Endodermal cell (in vitro differentiated cells): ENCODE measurements around the gene REG4. TPM values are rescaled to one million over a fixed set of nuclear protein-coding genes. Genes with fewer than 3 reads are reported as not detected.
"Not testable (repeated sequence)": the region's sequence is repeated elsewhere in the genome, so short reads cannot be mapped to it uniquely, and the experiment has no call there.

Experiments
- DNase-seq: peaks from one replicate; pipeline ENCODE4 v3.0.0-alpha.2; 2017
- H3K27ac ChIP-seq: 2 replicates; pipeline ENCODE4 v1.5.1; 2013; ENCODE audit warnings: mild to moderate bottlenecking, low read depth, low read length, moderate library complexity
- H3K27me3 ChIP-seq: 2 replicates; pipeline ENCODE4 v1.6.1; 2013; ENCODE audit warnings: mild to moderate bottlenecking, low read length, moderate library complexity; ENCODE audit not compliant: insufficient read depth, control insufficient read depth, poor library complexity, severe bottlenecking
- H3K36me3 ChIP-seq: 2 replicates; pipeline ENCODE4 v1.7.0; 2013; ENCODE audit warnings: mild to moderate bottlenecking, low read length, moderate library complexity; ENCODE audit not compliant: control insufficient read depth, insufficient read depth
- H3K4me1 ChIP-seq: one replicate; pipeline ENCODE4 v1.7.0; 2013; ENCODE audit warnings: low read length; ENCODE audit not compliant: control insufficient read depth, insufficient read depth
- H3K4me3 ChIP-seq: 2 replicates; pipeline ENCODE4 v1.5.1; 2013; ENCODE audit warnings: mild to moderate bottlenecking, low read length, moderate library complexity
- H3K9ac ChIP-seq: 2 replicates; pipeline ENCODE4 v1.6.1; 2013; ENCODE audit warnings: mild to moderate bottlenecking, low read length, moderate library complexity; ENCODE audit not compliant: poor library complexity, severe bottlenecking; ENCODE audit errors: extremely low read depth
- H3K9me3 ChIP-seq: 2 replicates; pipeline ENCODE4 v1.6.1; 2013; ENCODE audit warnings: mild to moderate bottlenecking, low read length, moderate library complexity; ENCODE audit not compliant: control insufficient read depth
- H3K27ac Mint-ChIP-seq: 2 replicates; pipeline ENCODE4 v1.8.0; 2020; ENCODE audit warnings: mixed read lengths
- H3K27me3 Mint-ChIP-seq: 2 replicates; pipeline ENCODE4 v1.8.0; 2021; ENCODE audit warnings: mild to moderate bottlenecking, mixed read lengths; ENCODE audit not compliant: insufficient read depth
- H3K36me3 Mint-ChIP-seq: 2 replicates; pipeline ENCODE4 v1.8.0; 2020; ENCODE audit warnings: low read depth, mixed read lengths
- H3K4me1 Mint-ChIP-seq: 2 replicates; pipeline ENCODE4 v1.8.0; 2020; ENCODE audit warnings: mixed read lengths
- H3K4me3 Mint-ChIP-seq: 2 replicates; pipeline ENCODE4 v1.8.0; 2020; ENCODE audit warnings: mild to moderate bottlenecking, moderate library complexity, mixed read lengths
- H3K9me3 Mint-ChIP-seq: 2 replicates; pipeline ENCODE4 v1.8.0; 2020; ENCODE audit warnings: mild to moderate bottlenecking, mixed read lengths
- CTCF ChIP-seq: fragments of 200-600 bp; sonication (generic); conservative IDR thresholded peaks from 2 replicates; pipeline ENCODE4 v1.5.0; 2021; ENCODE audit warnings: antibody characterized with exemption, mild to moderate bottlenecking
- WGBS, 2 experiments: methylation state at CpG; one replicate each; pipeline versions ENCODE4 v1.1.5 to v1.1.7; 2013; ENCODE audit warnings: missing lambda C conversion rate in 2 of 2, mixed read lengths in 1 of 2; ENCODE audit not compliant: insufficient coverage in 1 of 2, insufficient read length in 1 of 2; 5-methylcytosine and 5-hydroxymethylcytosine counted together
- total RNA-seq, 2 donors: library from RNA; stranded (reverse); fragmentation: NEBNext Ultra II Directional in 1 of 2; extraction: Animal tissue kit (Norgen Biotek cat#: 25700) in 1 of 2; gene quantifications; 2 replicates in 1 of 2; 3 replicates in 1 of 2; pipeline ENCODE4 v1.2.1, GENCODE V29; 2021

REG4 gene
- total RNA-seq, 2 donors from 2014 or later = not detected

GRCh38 chr1:119791377-119791776, 19.9 kb downstream of the REG4 start:
- Histone ChIP-seq H3K27ac (no peak overlapping the region), H3K36me3 (no peaks in the 10 kb centered on the region), H3K4me3 (peak overlapping the region; percentile 23), H3K9ac (no peak overlapping the region), H3K4me1 (peaks cover 4% of the 10 kb centered on the region), H3K9me3 (no peaks in the 10 kb centered on the region), H3K27me3 (no peaks in the 10 kb centered on the region)
- peak overlapping the region; percentile 82 for H3K27ac Mint-ChIP-seq
- H3K9me3 Mint-ChIP-seq = no peaks in the 10 kb centered on the region
- no peak for TF ChIP-seq CTCF
- WGBS, 2 experiments = 90 to 94% methylated on average over 2 to 4 of the region's 4 CpGs
- H3K27me3 Mint-ChIP-seq = no peaks in the 10 kb centered on the region
- H3K4me1 Mint-ChIP-seq = peaks cover 20% of the 10 kb centered on the region
- no peaks in the 10 kb centered on the region for H3K36me3 Mint-ChIP-seq
- peak; percentile 52 for DNase-seq
- H3K4me3 Mint-ChIP-seq = no peak overlapping the region

- peaks cover 3% of the 10 kb centered on the region for H3K9me3 Mint-ChIP-seq
- no peaks in the 10 kb centered on the region for H3K27me3 Mint-ChIP-seq
- H3K36me3 Mint-ChIP-seq = no peaks in the 10 kb centered on the region
- no peaks in the 10 kb centered on the region for H3K27me3 ChIP-seq
- H3K9ac ChIP-seq = no peak overlapping the region
- no peak overlapping the region for H3K4me3 Mint-ChIP-seq
- WGBS, 2 experiments = 72 to 93% methylated on average over 6 to 9 of the region's 9 CpGs
- H3K4me1 Mint-ChIP-seq = peaks cover 20% of the 10 kb centered on the region
- peak overlapping the region; percentile 23 for H3K4me3 ChIP-seq
- no peak for DNase-seq
- H3K36me3 ChIP-seq = no peaks in the 10 kb centered on the region
- H3K27ac Mint-ChIP-seq = peak overlapping the region; percentile 82
- H3K27ac ChIP-seq = peak overlapping the region; percentile 36
- H3K9me3 ChIP-seq = no peaks in the 10 kb centered on the region
- TF ChIP-seq CTCF = no peak
- peaks cover 4% of the 10 kb centered on the region for H3K4me1 ChIP-seq
These were observed 20.6 kb downstream of the REG4 start for GRCh38 chr1:119790451-119791198.

- no peak for DNase-seq
- no peaks in the 10 kb centered on the region for H3K9me3 ChIP-seq
- H3K27ac Mint-ChIP-seq = no peak overlapping the region
- no peak for TF ChIP-seq CTCF
- no peaks in the 10 kb centered on the region for H3K36me3 ChIP-seq
- peaks cover 23% of the 10 kb centered on the region for H3K4me1 Mint-ChIP-seq
- H3K36me3 Mint-ChIP-seq = no peaks in the 10 kb centered on the region
- H3K27me3 Mint-ChIP-seq = no peaks in the 10 kb centered on the region
- H3K27ac ChIP-seq = no peak overlapping the region
- WGBS, 2 experiments = 43% methylated on average over 2 of the region's 2 CpGs; no CpG with 5 or more reads in 1 of the 2 experiments
- no peaks in the 10 kb centered on the region for H3K27me3 ChIP-seq
- no peak overlapping the region for H3K4me3 Mint-ChIP-seq
- H3K9ac ChIP-seq = no peak overlapping the region
- peaks cover 10% of the 10 kb centered on the region for H3K4me1 ChIP-seq
- no peak overlapping the region for H3K4me3 ChIP-seq
- H3K9me3 Mint-ChIP-seq = peaks cover 3% of the 10 kb centered on the region
These were observed 23.5 kb downstream of the REG4 start for GRCh38 chr1:119787776-119788175.

GRCh38 chr1:119786473-119787050, 24.7 kb downstream of the REG4 start:
- not testable (repeated sequence) for H3K27ac ChIP-seq, DNase-seq, H3K27me3 Mint-ChIP-seq, H3K4me3 ChIP-seq, H3K4me3 Mint-ChIP-seq, H3K27ac Mint-ChIP-seq, H3K9me3 Mint-ChIP-seq, H3K9ac ChIP-seq, H3K36me3 ChIP-seq, H3K9me3 ChIP-seq, H3K27me3 ChIP-seq, H3K36me3 Mint-ChIP-seq
- H3K4me1 Mint-ChIP-seq = peaks cover 22% of the 10 kb centered on the region
- peaks cover 10% of the 10 kb centered on the region for H3K4me1 ChIP-seq
- WGBS, 2 experiments = 57 to 96% methylated on average over 1 to 4 of the region's 4 CpGs

GRCh38 chr1:119786046-119786445, 25.2 kb downstream of the REG4 start:
- H3K9me3 Mint-ChIP-seq, H3K9me3 ChIP-seq, H3K27me3 Mint-ChIP-seq, H3K36me3 ChIP-seq, H3K4me3 Mint-ChIP-seq, H3K9ac ChIP-seq, H3K27ac ChIP-seq, DNase-seq, H3K36me3 Mint-ChIP-seq, H3K4me1 ChIP-seq, H3K27me3 ChIP-seq, H3K27ac Mint-ChIP-seq, H3K4me3 ChIP-seq: not testable (repeated sequence)
- peaks cover 17% of the 10 kb centered on the region for H3K4me1 Mint-ChIP-seq
- WGBS, 2 experiments = 99 to 100% methylated on average over 1 to 4 of the region's 7 CpGs
